Occipital lobe (tissue), 2 donors: Measurements from ENCODE around the gene HACD2. TPM values are rescaled to one million over a fixed set of nuclear protein-coding genes. Genes with fewer than 3 reads are reported as not detected.

ENCODE experiments used
- DNase-seq: peaks from one replicate; lab custom pipeline; 2025; lab: John Stamatoyannopoulos, UW
- total RNA-seq: library from RNA; depleted of rRNA; stranded (reverse); fragments of >200 nt; gene quantifications from one replicate; pipeline ENCODE4 v1.2.3, GENCODE V29; 2014

HACD2 gene
- total RNA-seq, 1 donor from 2014 or later: 58.6 TPM

GRCh38 chr3:123571264-123571972 is 13.4 kb downstream of the HACD2 start:
- DNase-seq: no peak

- DNase-seq: no peak
Measured at GRCh38 chr3:123568875-123569274, 16.0 kb downstream of the HACD2 start.

- no peak for DNase-seq
Measured at GRCh38 chr3:123568034-123568433, 16.8 kb downstream of the HACD2 start.

GRCh38 chr3:123564056-123564455 is 20.8 kb downstream of the HACD2 start:
- DNase-seq: no peak

GRCh38 chr3:123562547-123562946 is 22.3 kb downstream of the HACD2 start:
- no peak for DNase-seq

GRCh38 chr3:123561188-123561587 is 23.7 kb downstream of the HACD2 start:
- DNase-seq: no peak

- no peak for DNase-seq
Measured at GRCh38 chr3:123559040-123559861, 25.6 kb downstream of the HACD2 start.

GRCh38 chr3:123553536-123553935 is 31.3 kb downstream of the HACD2 start:
- DNase-seq: no peak

GRCh38 chr3:123552768-123553167 is 32.1 kb downstream of the HACD2 start:
- DNase-seq: no peak

- no peak for DNase-seq
Measured at GRCh38 chr3:123552095-123552714, 32.6 kb downstream of the HACD2 start.

GRCh38 chr3:123547881-123548519 is 36.9 kb downstream of the HACD2 start:
- DNase-seq: no peak

- no peak for DNase-seq
Measured at GRCh38 chr3:123546133-123546755, 38.6 kb downstream of the HACD2 start.

- no peak for DNase-seq
Measured at GRCh38 chr3:123543950-123544349, 40.9 kb downstream of the HACD2 start.

- no peak for DNase-seq
Measured at GRCh38 chr3:123540285-123540684, 44.6 kb downstream of the HACD2 start.

- no peak for DNase-seq
Measured at GRCh38 chr3:123536153-123536895, 48.5 kb downstream of the HACD2 start.

GRCh38 chr3:123535580-123535979 is 49.3 kb downstream of the HACD2 start:
- no peak for DNase-seq

- DNase-seq: no peak
Measured at GRCh38 chr3:123534264-123534663, 50.6 kb downstream of the HACD2 start.

- no peak for DNase-seq
Measured at GRCh38 chr3:123533554-123534159, 51.2 kb downstream of the HACD2 start.

GRCh38 chr3:123528130-123528529 is 56.7 kb downstream of the HACD2 start:
- DNase-seq: no peak

GRCh38 chr3:123527046-123527445 is 57.8 kb downstream of the HACD2 start:
- DNase-seq: no peak
